Keratinocyte (primary cell): ENCODE results near the gene ZNF521. TPM values are rescaled to one million over a fixed set of nuclear protein-coding genes. Genes with fewer than 3 reads are reported as not detected.

Source experiments
- DNase-seq: peaks from one replicate; pipeline ENCODE4 v3.0.0-alpha.2; 2011; ENCODE audit warnings: low read depth, missing footprints, low spot score
- FAIRE-seq: peaks from 2 replicates; lab custom pipeline; 2011; peaks lifted over from hg19 to GRCh38; lab: Jason Lieb, UNC
- H2AFZ ChIP-seq: 2 replicates; pipeline ENCODE4 v1.6.0; 2012; ENCODE audit warnings: low read length, control low read depth, inconsistent platforms; ENCODE audit not compliant: control insufficient read depth
- H3K27ac ChIP-seq: 2 replicates; pipeline ENCODE4 v1.5.1; 2011; ENCODE audit warnings: low read length; ENCODE audit not compliant: control insufficient read depth, insufficient read depth
- H3K27me3 ChIP-seq: 3 replicates; pipeline ENCODE4 v1.6.0; 2011; ENCODE audit warnings: low read length; ENCODE audit not compliant: control insufficient read depth, insufficient read depth; ENCODE audit errors: extremely low read depth
- H3K36me3 ChIP-seq, 2 experiments: 2 replicates in 1 of 2; 3 replicates in 1 of 2; pipeline ENCODE4 v1.5.1; 2011; ENCODE audit warnings: low read length in 2 of 2, mild to moderate bottlenecking in 1 of 2; ENCODE audit not compliant: control insufficient read depth in 2 of 2, insufficient read depth in 2 of 2; ENCODE audit errors: extremely low read depth in 1 of 2
- H3K4me1 ChIP-seq: 3 replicates; pipeline ENCODE4 v1.5.1; 2011; ENCODE audit warnings: low read length; ENCODE audit not compliant: control insufficient read depth, insufficient read depth; ENCODE audit errors: extremely low read depth
- H3K4me2 ChIP-seq: 3 replicates; pipeline ENCODE4 v1.6.0; 2011; ENCODE audit warnings: low read depth, low read length; ENCODE audit not compliant: control insufficient read depth, insufficient read depth; ENCODE audit errors: extremely low read depth
- H3K4me3 ChIP-seq, 3 experiments: fragments of 200-600 bp in 1 of 3; sonication (generic) in 1 of 3; 2 replicates in 2 of 3; 3 replicates in 1 of 3; pipeline ENCODE4 v1.5.1; 2011 to 2016; ENCODE audit warnings: low read length in 3 of 3, mild to moderate bottlenecking in 3 of 3, control low read depth in 2 of 3, inconsistent platforms in 1 of 3, low read depth in 1 of 3, mixed read lengths in 1 of 3, mixed run types in 1 of 3, moderate library complexity in 1 of 3; ENCODE audit not compliant: control insufficient read depth in 2 of 3, insufficient read depth in 2 of 3; ENCODE audit errors: extremely low read depth in 1 of 3
- H3K79me2 ChIP-seq: 2 replicates; pipeline ENCODE4 v1.6.0; 2012; ENCODE audit warnings: low read length; ENCODE audit not compliant: control insufficient read depth, insufficient read depth
- H3K9ac ChIP-seq: 3 replicates; pipeline ENCODE4 v1.6.0; 2011; ENCODE audit warnings: low read length; ENCODE audit not compliant: control insufficient read depth, insufficient read depth; ENCODE audit errors: extremely low read depth
- H3K9me1 ChIP-seq: 3 replicates; pipeline ENCODE4 v1.6.0; 2011; ENCODE audit warnings: low read length; ENCODE audit not compliant: control insufficient read depth, insufficient read depth; ENCODE audit errors: extremely low read depth
- H3K9me3 ChIP-seq: 2 replicates; pipeline ENCODE4 v1.5.1; 2012; ENCODE audit warnings: low read depth, low read length; ENCODE audit not compliant: control insufficient read depth
- H4K20me1 ChIP-seq: 3 replicates; pipeline ENCODE4 v1.6.0; 2011; ENCODE audit warnings: low read length; ENCODE audit not compliant: control insufficient read depth, insufficient read depth; ENCODE audit errors: extremely low read depth
- CTCF ChIP-seq, 3 experiments: IDR thresholded peaks in 1 of 3; conservative IDR thresholded peaks in 1 of 3; optimal IDR thresholded peaks in 1 of 3; 2 replicates in 2 of 3; 3 replicates in 1 of 3; pipeline versions ENCODE3 to v1.5.1; 2011; ENCODE audit warnings: low read length in 3 of 3, mild to moderate bottlenecking in 3 of 3, moderate library complexity in 2 of 3, control low read depth in 1 of 3, inconsistent platforms in 1 of 3; ENCODE audit not compliant: insufficient read depth in 2 of 3; ENCODE audit errors: extremely low read depth in 1 of 3
- EZH2 ChIP-seq: IDR thresholded peaks from one replicate; pipeline ENCODE4 v1.6.1; 2012; ENCODE audit warnings: inconsistent platforms, mild to moderate bottlenecking, low read length, moderate library complexity
- dilution Hi-C: fragments of 300-500 bp; cut with MboI; formaldehyde crosslinking; loops from one replicate; pipeline ENCODE4 v1.7.0; 2020; ENCODE audit warnings: low sequenced_read_pairs; ENCODE audit not compliant: extremely low pct_ligation_motif_present
- polyA plus RNA-seq, 5 experiments: library from polyadenylated mRNA; depleted of rRNA in 3 of 5; stranded (reverse) in 3 of 5; stranded (forward) in 1 of 5; unstranded in 1 of 5; fragments of >200 nt; gene quantifications; 1 replicate in 1 of 5; 2 replicates in 3 of 5; 3 replicates in 1 of 5; pipeline versions ENCODE4 v1.2.1 to v1.2.3, GENCODE V29; 2011 to 2012; ENCODE audit warnings: missing spikeins in 2 of 5, low read depth in 1 of 5, low replicate concordance in 1 of 5

ZNF521 gene
- polyA plus RNA-seq, 1 donor (not counting 4 experiments of a cell fraction or from before 2014, with no cell fraction given), result 0.07 TPM

DNA sequence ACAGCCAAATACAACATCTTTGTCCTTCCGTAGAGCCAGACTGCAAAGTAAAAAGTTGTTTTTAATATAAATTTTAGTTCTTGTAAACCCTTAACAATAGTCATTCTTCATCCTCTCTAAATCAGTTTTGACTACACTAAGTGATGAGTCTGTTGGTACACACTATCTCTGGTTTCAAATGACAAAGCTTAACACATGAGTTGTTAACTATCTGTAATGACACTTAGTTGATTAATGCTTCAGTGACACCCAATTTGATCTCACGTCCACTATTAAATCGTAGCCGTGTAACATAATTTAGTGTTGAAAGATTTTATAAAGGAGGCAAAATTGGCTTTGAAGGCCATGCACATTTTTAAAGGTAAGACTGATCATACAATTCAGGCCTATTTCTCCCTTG, 181.6 kb downstream of the ZNF521 start:
- DNase-seq (no peak), FAIRE-seq (no peak)
- Histone ChIP-seq H3K27ac (no peak overlapping the region), H3K4me2 (no peak overlapping the region), H2AFZ (no peak overlapping the region), H3K9me1 (no peaks in the 10 kb centered on the region), H3K79me2 (no peaks in the 10 kb centered on the region), H3K4me3 (no peak overlapping the region), H3K4me1 (no peaks in the 10 kb centered on the region), H3K9ac (no peak overlapping the region), H4K20me1 (no peaks in the 10 kb centered on the region), H3K27me3 (no peaks in the 10 kb centered on the region), H3K9me3 (no peaks in the 10 kb centered on the region), H3K36me3 (no peaks in the 10 kb centered on the region)
- TF ChIP-seq CTCF (optimal IDR thresholded peaks at IDR 0.05 in 1 of 3, IDR thresholded peaks at IDR 0.05 in 1 of 3, conservative IDR thresholded peaks at IDR 0.05 in 1 of 3; ENCODE audit: extremely low read depth in 1 of 3, insufficient read depth in 2 of 3, low read length in 3 of 3), result no peak
- TF ChIP-seq EZH2, result no peak
- dilution Hi-C loops, result no loop called here

DNA sequence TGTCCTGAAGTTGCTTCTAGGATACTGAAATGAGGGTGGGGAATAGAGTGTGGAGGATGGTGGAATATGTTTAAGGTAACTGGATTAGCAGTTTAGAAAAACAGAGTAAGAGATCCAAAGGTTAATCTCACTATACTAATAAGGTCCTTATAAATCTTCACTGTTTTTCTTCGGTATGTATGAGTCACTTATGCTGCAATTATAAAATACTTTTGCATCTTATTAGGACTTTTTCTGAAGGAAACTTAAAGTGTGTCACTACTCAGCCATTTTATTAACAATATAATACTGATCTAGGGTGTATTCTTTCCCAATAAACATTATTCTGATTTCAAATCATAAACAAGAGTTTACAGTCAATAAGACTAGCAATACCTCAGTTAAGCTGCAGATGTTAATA, 182.3 kb downstream of the ZNF521 start:
- Histone ChIP-seq H3K4me3 (no peak overlapping the region), H3K9me3 (no peaks in the 10 kb centered on the region), H3K79me2 (no peaks in the 10 kb centered on the region), H3K9me1 (no peaks in the 10 kb centered on the region), H4K20me1 (no peaks in the 10 kb centered on the region), H3K4me2 (no peak overlapping the region), H2AFZ (no peak overlapping the region), H3K4me1 (no peaks in the 10 kb centered on the region), H3K27ac (no peak overlapping the region), H3K9ac (no peak overlapping the region), H3K27me3 (no peaks in the 10 kb centered on the region), H3K36me3 (no peaks in the 10 kb centered on the region)
- dilution Hi-C loops, result no loop called here
- TF ChIP-seq CTCF (optimal IDR thresholded peaks at IDR 0.05 in 1 of 3, IDR thresholded peaks at IDR 0.05 in 1 of 3, conservative IDR thresholded peaks at IDR 0.05 in 1 of 3; ENCODE audit: extremely low read depth in 1 of 3, insufficient read depth in 2 of 3, low read length in 3 of 3) (no peak), EZH2 (no peak)
- FAIRE-seq (no peak), DNase-seq (no peak)
